Measurements from ENCODE around the gene CTR9. TPM values are rescaled to one million over a fixed set of nuclear protein-coding genes. Genes with fewer than 3 reads are reported as not detected.

Gene CTR9
- total RNA-seq, 1 experiment from 2014 or later = 55.2 TPM

DNA sequence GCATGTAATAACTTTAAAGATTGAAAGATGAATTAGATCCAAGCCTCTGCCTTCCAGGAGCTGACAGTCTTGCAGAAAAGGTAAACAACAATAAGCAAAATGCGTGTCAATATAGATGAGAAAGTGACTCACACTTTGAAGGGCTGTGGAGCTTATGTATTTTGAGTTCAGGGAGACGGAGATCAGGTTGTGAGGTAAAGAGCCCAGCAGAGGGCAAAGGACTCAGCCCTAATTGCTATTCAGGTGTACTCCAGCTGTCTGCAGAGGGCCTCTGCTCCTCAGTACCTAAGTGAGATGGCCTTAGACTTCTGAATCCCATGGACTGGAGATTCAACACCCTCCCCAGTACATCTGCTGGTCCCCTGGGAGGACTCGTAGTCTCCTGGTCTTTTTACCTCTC lies 22.9 kb upstream of the CTR9 start:
- DNase-seq = no peak
- 0 out of 2 replicates have a peak, but pooled peaks cover 2% of the 10 kb centered on the region for H3K27me3 ChIP-seq
- no peaks in the 10 kb centered on the region for H3K36me3 ChIP-seq
- H3K27ac ChIP-seq = no peak overlapping the region
- H3K4me1 ChIP-seq = no peaks in the 10 kb centered on the region
- H3K9me3 ChIP-seq (replicated peaks) = 0 out of 2 replicates have a peak, but pooled peaks cover 4% of the 10 kb centered on the region
- no peak overlapping the region for H3K4me3 ChIP-seq

DNA sequence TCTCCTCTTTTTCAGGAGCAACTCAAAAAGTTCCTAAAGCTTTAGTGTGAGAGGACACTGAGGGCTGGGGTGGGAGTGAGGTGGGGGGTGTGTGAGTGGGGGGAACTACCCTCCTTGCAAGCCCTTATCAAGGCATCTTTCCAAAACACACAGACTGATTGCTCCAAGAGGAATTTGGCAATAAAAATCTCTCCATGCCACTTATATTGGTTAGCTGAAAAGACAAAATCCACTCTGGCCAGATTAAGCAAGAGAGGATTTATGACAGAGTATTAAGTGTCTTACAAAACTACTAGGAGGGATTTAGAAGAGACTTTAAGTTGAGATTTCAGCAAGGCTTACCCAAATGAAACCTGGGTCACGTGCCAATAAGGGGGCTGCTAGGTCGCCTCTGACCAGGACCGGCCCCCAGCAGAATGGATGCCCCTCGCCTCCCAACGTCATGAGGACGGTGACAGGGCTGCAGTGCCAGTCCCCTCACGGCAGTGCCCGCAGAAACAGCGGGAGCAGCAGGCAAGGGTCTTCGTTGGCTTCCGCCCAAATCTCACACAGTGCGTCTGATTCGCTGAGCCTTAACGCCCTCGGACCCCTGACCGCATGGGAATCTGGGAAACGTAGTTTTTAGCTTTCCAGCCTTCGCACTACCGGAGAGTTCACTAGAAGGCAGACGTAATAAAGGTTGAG lies 22.1 kb upstream of the CTR9 start:
- no peaks in the 10 kb centered on the region for H3K36me3 ChIP-seq
- no peak overlapping the region for H3K4me3 ChIP-seq
- 0 out of 2 replicates have a peak, but pooled peaks cover 2% of the 10 kb centered on the region for H3K27me3 ChIP-seq
- H3K4me1 ChIP-seq = no peaks in the 10 kb centered on the region
- H3K27ac ChIP-seq = no peak overlapping the region
- DNase-seq = no peak
- 0 out of 2 replicates have a peak, but pooled peaks cover 4% of the 10 kb centered on the region for H3K9me3 ChIP-seq (replicated peaks)

DNA sequence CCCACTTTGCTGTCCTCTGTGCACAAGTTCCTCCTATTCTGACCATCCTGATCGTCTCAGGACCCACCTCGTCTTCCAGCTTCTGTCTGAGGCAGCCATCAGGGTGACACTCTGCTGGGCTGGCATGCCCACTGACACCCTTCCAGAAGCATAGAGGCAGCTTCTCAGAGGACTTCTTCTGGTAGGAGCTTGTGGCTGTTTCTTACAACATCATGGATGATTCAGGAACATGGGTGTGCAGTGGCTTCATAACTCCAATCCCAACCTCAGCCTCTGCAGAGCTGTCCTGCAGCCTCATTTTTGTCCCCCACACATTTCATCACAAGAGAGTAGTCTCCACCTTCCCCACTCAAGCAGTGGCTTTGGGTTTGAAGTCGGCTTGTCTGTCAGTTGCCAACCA lies 20.9 kb upstream of the CTR9 start:
- Histone ChIP-seq H3K27me3 (0 out of 2 replicates have a peak, but pooled peaks cover 2% of the 10 kb centered on the region), H3K9me3 (replicated peaks) (0 out of 2 replicates have a peak, but pooled peaks cover 4% of the 10 kb centered on the region), H3K36me3 (no peaks in the 10 kb centered on the region), H3K27ac (no peak overlapping the region), H3K4me1 (no peaks in the 10 kb centered on the region), H3K4me3 (no peak overlapping the region)
- DNase-seq = no peak

DNA sequence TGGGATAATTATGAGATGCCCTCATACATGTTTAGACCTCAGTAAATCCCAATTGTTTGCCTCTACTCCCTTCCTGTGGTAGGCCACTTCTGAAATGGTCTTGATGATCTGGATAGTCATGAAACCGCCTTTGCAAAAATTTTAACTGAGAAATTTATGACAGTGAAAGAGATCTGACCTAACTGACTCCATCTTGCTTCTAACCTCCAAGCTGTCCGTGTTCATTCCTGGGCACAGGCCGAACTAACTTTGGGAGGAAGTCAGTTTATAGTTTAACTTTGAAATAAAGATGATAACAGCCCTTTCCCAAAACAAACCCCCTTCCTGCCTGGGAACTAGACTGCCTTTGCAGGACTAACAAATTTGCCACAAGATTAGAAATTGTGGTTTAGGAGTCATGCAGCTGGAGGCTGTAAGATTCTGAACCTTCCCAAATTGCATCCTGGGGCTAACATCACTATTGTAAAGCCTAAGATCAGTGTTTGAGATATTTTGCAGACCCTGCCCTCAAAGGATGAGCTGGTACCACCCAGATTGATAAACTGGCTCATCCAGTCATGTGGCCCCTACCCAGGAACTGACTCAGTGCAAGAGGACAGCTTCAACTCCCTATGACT lies 19.9 kb upstream of the CTR9 start:
- Histone ChIP-seq H3K9me3 (replicated peaks) (0 out of 2 replicates have a peak, but pooled peaks cover 4% of the 10 kb centered on the region), H3K27me3 (0 out of 2 replicates have a peak, but pooled peaks cover 2% of the 10 kb centered on the region), H3K27ac (no peak overlapping the region), H3K4me3 (no peak overlapping the region), H3K36me3 (no peaks in the 10 kb centered on the region), H3K4me1 (peaks cover 3% of the 10 kb centered on the region; the same call in 1 of the 2 replicates)
- no peak for DNase-seq

DNA sequence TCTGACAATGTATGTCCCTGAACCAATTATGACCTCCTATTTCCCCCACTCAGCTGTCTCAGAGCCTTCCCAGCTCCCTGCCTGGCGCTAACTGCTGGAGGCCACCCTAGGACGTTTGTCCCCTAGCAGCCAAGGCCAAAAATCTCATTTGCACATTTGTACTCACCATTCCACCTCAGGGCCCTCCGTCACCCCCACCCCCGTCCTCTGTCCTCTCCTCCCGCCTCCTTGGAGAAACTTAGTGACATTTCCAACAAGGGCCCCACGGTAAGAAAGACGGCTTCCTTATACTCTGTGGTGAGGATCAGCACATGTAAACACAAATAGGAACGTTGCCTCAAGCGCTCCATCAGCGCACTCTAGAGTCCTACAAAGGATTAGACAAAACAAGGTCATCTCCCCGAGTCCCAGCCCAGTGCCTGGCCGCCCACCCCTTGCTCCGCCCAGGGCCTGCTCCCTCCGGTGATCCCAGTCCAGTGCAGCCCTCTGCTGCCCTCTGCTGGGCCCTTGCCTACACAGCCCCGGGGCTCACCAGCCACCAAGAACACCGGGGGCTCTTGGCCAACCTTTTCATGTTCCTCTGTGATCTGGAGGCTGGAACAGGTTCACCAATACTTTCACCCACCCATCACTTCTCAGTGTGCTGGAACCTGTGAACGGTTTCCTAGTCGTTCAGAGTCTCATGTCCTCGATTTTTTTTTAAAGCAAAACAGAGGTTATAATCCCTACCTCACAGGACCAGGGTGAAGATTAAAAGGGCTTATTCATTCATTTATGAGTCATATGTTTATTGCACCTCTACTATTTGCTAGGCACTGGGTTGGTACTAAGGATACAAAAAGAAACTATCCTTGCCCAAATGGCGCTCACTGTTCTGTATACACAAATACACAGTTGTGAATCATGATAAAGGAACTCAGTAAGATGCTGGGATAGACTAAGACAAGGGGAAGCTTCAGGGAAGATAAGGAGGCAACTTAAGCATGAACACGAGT lies 15.3 kb upstream of the CTR9 start:
- Histone ChIP-seq H3K4me1 (peaks cover 4% of the 10 kb centered on the region; the same call in 1 of the 2 replicates), H3K27ac (no peak overlapping the region; the same call in 1 of the 2 replicates)
- DNase-seq = peak; percentile 95 to 97

DNA sequence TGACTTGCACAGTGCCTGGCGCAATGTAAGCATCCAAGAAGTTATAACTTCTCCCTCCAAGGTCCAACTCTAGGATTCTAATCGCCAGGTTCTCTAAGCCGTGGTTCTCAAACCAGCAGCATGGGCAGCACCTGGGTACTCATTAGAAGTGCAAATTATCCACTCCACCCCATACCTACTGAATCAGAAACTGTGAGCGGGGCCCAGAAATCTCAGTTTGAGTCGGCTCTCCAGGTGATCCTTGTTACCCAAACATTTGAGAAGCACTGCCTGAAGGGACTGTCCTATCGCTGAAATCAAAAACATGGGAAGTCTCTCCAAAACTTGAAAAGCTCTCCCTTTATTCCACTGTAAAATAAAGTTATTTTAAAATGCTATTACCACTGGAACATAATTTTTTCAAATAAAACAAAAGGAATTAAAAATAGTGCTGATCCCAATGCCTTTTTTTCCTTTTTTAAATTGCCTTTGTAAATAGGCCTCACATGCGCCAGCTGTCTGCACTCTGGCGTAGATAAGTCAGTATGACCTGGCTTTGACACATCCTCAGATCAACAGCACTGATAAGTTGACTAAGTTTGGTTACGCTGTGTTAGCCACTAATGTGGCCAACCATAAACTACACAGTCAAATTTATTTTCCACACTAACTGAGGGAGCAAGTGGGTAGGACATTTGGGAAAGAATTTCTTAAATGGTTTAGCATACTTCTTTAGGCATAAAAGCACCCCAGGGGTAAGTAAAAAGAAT lies 8.4 kb upstream of the CTR9 start:
- Histone ChIP-seq H3K4me1 (peaks cover 21% of the 10 kb centered on the region), H3K4me3 (peak overlapping the region; percentile 20), H3K27me3 (no peaks in the 10 kb centered on the region), H3K27ac (peak overlapping the region; percentile 90), H3K9me3 (replicated peaks) (no peaks in the 10 kb centered on the region), H3K36me3 (no peaks in the 10 kb centered on the region)
- DNase-seq = peak; percentile 80 to 91

More for the DNA sequence above, 15.3 kb upstream of the CTR9 start:
- H3K9me3 ChIP-seq (replicated peaks) = 0 out of 2 replicates have a peak, but pooled peaks cover 4% of the 10 kb centered on the region
- no peaks in the 10 kb centered on the region for H3K36me3 ChIP-seq
- H3K27me3 ChIP-seq = no peaks in the 10 kb centered on the region
- H3K4me3 ChIP-seq = peak overlapping the region; percentile 48

DNA sequence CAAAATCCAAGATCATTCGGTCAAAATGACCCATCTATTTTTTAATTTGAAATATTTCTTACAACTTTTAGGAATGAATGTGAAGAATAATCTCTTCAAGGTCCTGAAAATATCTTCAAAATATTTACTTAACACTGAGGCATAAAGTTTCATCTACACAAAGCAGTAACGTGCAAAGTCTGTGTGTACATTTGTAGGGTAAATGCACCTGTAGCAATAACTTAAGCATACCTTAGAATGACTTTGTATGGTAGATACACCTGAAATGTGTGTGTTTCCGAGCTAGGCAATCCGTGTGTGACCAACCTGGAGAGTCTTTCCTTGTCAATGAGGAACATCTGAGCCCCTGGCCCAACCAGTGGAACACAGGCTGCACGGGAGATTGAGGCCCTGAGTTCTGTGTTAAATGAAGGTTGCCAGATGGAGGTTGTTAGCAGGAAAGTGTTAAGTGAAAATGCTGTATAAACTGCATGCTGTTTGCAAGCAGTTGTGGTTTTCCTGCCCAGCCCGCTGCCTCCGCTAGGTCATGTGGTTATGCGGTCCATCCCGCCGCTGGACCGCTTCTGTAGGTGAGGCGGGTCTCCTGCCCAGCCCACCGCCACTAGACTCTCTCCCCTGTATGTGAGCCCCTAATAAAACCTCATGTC lies 7.6 kb upstream of the CTR9 start:
- Histone ChIP-seq H3K4me3 (no peak overlapping the region), H3K9me3 (replicated peaks) (no peaks in the 10 kb centered on the region), H3K27ac (peak overlapping the region; percentile 90), H3K4me1 (peaks cover 28% of the 10 kb centered on the region), H3K36me3 (no peaks in the 10 kb centered on the region), H3K27me3 (no peaks in the 10 kb centered on the region)
- DNase-seq = peak in 1 of 2 experiments; percentile 28

DNA sequence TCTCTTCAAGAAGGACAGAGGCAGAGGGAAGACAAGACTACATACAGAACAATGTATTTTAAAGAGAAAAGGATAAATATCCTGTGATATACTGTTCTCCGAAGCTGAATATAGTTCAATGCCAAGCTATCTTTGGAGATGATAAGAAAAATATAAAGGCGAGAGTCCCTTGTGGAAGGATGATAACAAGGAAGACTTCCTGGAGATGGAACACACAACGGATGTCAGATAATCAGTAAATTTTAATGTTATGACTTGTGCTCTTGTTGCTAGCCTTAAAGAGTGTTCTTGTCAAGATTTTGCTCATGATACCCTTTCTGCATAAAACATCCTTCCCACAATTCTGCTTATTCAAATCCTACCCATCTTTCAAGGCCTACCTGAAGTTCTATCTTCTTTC lies 6.8 kb upstream of the CTR9 start:
- Histone ChIP-seq H3K36me3 (no peaks in the 10 kb centered on the region), H3K27me3 (no peaks in the 10 kb centered on the region), H3K27ac (no peak overlapping the region; the same call in 1 of the 2 replicates), H3K9me3 (replicated peaks) (no peaks in the 10 kb centered on the region), H3K4me3 (no peak overlapping the region), H3K4me1 (peaks cover 28% of the 10 kb centered on the region)
- no peak for DNase-seq

DNA sequence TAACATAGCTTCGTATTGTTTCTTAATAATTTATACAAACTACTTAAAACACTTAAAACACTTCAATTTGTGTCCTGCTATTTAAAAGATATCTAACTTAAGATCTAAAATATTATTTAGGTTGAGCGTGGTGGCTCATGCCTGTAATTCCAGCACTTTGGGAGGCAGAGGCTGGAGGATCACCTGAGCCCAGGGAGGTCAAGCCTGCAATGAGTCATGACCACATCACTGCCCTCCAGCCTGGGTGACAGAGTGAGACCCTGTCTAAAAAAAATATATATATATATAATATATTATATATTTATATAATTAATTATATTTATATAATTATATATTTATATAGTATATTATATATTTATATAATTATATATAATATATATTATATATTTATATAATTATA lies 4.2 kb upstream of the CTR9 start:
- no peaks in the 10 kb centered on the region for H3K27me3 ChIP-seq
- no peaks in the 10 kb centered on the region for H3K9me3 ChIP-seq (replicated peaks)
- no peak overlapping the region for H3K4me3 ChIP-seq
- H3K27ac ChIP-seq = no peak overlapping the region
- H3K4me1 ChIP-seq = peaks cover 26% of the 10 kb centered on the region
- no peak for DNase-seq
- no peaks in the 10 kb centered on the region for H3K36me3 ChIP-seq

DNA sequence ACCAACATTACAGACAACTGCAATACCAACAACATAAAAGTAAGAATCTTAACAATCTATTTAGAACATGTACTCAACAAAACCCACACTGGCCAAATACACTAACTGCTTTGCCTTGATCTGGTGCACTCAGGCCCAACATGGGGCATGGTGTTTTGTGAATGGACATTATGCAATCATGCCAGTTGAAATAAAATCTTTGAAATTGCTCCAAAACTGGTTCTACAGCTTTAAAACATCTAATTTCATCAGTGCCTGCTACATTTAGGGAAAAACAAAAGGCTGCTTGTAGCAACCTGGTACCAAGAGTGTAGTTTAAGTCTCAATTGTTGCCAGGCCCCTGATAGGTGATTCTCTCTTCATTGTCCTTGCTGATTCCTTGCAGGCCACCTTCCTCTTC lies 3.3 kb upstream of the CTR9 start:
- H3K36me3 ChIP-seq = no peaks in the 10 kb centered on the region; the same call in 1 of the 2 replicates
- H3K4me1 ChIP-seq = peaks cover 18% of the 10 kb centered on the region
- H3K4me3 ChIP-seq = no peak overlapping the region
- no peaks in the 10 kb centered on the region for H3K27me3 ChIP-seq
- DNase-seq = no peak
- H3K9me3 ChIP-seq (replicated peaks) = no peaks in the 10 kb centered on the region
- H3K27ac ChIP-seq = no peak overlapping the region

DNA sequence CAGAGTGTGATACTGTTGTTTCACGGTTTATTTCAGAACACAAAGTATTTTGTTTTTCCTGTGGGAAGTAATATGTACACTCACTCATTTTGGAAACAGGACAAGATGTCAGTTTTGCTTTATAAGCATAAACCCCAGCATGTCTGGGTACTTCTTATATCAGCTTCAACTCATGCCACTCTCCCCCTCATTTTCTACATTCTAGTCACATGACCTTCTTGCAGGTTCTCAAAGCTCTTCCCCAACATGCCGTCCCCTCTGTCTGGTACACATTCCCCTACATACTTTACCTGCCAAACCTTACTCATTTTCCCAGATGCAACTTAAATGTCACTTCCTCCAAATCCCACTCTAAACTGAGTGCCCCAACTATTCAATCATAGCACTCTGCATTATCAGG lies 1.6 kb upstream of the CTR9 start:
- Histone ChIP-seq H3K27me3 (no peaks in the 10 kb centered on the region), H3K4me3 (no peak overlapping the region), H3K27ac (no peak overlapping the region), H3K4me1 (peaks cover 9% of the 10 kb centered on the region; the same call in 1 of the 2 replicates), H3K9me3 (replicated peaks) (no peaks in the 10 kb centered on the region), H3K36me3 (peaks cover 11% of the 10 kb centered on the region)
- DNase-seq = no peak

DNA sequence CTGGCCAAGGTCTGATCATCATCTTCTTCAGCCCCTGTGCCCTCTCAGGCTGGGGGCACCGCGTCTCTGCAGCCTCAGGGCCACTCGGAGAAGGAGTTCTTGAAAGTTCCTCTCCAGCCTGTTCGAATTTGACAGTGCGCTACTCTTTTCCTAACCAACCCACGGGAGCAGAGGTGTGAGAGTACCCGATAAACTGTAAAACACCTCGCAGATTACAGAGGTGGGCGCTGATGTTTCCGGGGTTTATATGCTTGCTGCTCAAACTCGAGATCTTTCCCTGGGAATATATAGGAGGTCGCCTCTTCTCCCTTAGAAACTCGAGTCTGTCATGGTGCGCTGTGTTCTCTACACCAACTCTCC lies 515 bp downstream of the CTR9 start:
- peak in 1 of 2 experiments; percentile 31 for DNase-seq
- peak overlapping the region; percentile 64 for H3K27ac ChIP-seq
- peaks cover 9% of the 10 kb centered on the region; the same call in 1 of the 2 replicates for H3K4me1 ChIP-seq

DNA sequence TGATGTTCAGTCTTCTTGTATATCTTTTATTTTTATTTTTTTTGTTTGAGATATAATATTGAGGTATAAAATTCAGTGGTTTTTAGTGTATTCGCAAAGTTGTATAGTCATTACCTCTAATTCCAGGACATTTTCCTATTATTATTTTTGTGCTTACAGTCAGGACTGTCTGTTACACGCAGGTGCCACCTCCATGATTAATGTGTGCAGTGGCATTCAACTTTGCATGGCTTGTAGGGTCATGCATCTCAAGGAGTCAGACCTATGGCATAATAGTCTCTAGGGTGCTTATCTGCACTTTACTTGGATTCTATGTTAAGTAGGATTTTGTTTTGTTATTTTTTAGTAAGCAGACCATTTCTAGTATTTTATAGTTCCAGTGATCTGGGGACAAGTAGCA lies 1.0 kb downstream of the CTR9 start:
- Histone ChIP-seq H3K9me3 (replicated peaks) (no peaks in the 10 kb centered on the region), H3K27ac (no peak overlapping the region), H3K27me3 (no peaks in the 10 kb centered on the region), H3K4me1 (peaks cover 9% of the 10 kb centered on the region; the same call in 1 of the 2 replicates), H3K36me3 (peaks cover 36% of the 10 kb centered on the region), H3K4me3 (peak overlapping the region; percentile 76)
- no peak for DNase-seq

More for the DNA sequence above, 515 bp downstream of the CTR9 start:
- Histone ChIP-seq H3K4me3 (peak overlapping the region; percentile 76), H3K36me3 (peaks cover 31% of the 10 kb centered on the region), H3K9me3 (replicated peaks) (no peaks in the 10 kb centered on the region), H3K27me3 (no peaks in the 10 kb centered on the region)
